Vagina (tissue), 2 donors: ENCODE data around the gene FSTL4.

ENCODE experiments used
- POLR2A ChIP-seq, 2 donors: fragments of 450-650 bp; IDR thresholded peaks; one replicate each; pipeline ENCODE4 v1.6.1; 2017; ENCODE audit warnings: antibody characterized with exemption in 2 of 2, mild to moderate bottlenecking in 2 of 2, moderate library complexity in 2 of 2
- TF ChIP-seq, protein P1 (sequence below), 3 experiments: fragments of 450-650 bp in 2 of 3; fragments of 200-600 bp in 1 of 3; sonication (generic) in 1 of 3; IDR thresholded peaks; one replicate each; pipeline ENCODE4 v1.5.1; 2017 to 2019; ENCODE audit warnings: antibody characterized with exemption in 3 of 3, mild to moderate bottlenecking in 2 of 3, moderate library complexity in 2 of 3

DNA sequence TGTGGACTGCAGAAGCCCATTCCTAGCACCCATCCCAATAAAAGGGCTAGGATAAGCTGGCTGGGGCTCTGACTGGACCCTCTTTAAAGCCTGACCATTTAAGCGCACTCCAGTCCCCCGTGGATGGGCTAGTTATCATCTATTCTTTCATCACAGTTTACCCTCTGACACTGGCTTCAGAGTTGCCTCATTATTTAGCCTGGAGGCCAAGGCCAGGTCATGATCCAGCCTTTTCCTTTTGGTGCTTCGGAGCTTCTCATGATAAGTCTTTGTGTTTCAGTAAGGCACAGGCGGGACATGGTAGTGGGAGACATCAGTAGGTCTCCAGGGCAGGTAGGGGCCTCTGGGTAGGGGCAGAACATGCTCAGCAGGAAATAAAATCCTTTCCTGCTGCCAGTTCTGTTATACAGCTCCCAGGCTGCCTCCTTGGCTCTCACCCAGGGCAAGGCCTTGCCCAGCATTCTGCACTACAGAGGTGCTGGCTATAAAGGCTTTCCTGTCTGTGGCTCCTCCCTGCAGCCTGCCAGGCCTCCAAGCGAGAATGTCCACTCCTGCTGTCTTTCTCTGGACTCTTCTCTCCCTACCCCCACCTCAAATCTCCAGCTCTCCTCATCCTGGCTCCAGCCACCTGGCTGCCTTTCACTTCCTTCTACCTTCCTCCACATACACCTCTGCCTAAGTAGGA, 128.8 kb downstream of the FSTL4 start:
- no peak for TF ChIP-seq POLR2A (IDR thresholded peaks at IDR 0.05)
- TF ChIP-seq, protein P1, sequence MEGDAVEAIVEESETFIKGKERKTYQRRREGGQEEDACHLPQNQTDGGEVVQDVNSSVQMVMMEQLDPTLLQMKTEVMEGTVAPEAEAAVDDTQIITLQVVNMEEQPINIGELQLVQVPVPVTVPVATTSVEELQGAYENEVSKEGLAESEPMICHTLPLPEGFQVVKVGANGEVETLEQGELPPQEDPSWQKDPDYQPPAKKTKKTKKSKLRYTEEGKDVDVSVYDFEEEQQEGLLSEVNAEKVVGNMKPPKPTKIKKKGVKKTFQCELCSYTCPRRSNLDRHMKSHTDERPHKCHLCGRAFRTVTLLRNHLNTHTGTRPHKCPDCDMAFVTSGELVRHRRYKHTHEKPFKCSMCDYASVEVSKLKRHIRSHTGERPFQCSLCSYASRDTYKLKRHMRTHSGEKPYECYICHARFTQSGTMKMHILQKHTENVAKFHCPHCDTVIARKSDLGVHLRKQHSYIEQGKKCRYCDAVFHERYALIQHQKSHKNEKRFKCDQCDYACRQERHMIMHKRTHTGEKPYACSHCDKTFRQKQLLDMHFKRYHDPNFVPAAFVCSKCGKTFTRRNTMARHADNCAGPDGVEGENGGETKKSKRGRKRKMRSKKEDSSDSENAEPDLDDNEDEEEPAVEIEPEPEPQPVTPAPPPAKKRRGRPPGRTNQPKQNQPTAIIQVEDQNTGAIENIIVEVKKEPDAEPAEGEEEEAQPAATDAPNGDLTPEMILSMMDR (IDR thresholded peaks at IDR 0.05) = no peak
